Adrenal gland (tissue), 12 donors: ENCODE measurements around the gene SLC22A3. TPM values are rescaled to one million over a fixed set of nuclear protein-coding genes. Genes with fewer than 3 reads are reported as not detected.

ENCODE experiments used
- DNase-seq, 7 donors: peaks; one replicate each; pipeline ENCODE4 v3.0.0-alpha.2; 2019 to 2020
- H3K27ac ChIP-seq, 5 donors: fragments of 200-600 bp; sonication (generic) in 4 of 5; 1 replicate in 3 of 5; 2 replicates in 2 of 5; pipeline versions ENCODE4 v1.5.1 to v1.8.0; 2016 to 2020; ENCODE audit warnings: mild to moderate bottlenecking in 1 of 5
- H3K27me3 ChIP-seq: fragments of 200-600 bp; 2 replicates; pipeline ENCODE4 v1.8.0; 2021
- H3K36me3 ChIP-seq, 2 donors: fragments of 200-600 bp; replicated peaks in 1 of 2; 1 replicate in 1 of 2; 2 replicates in 1 of 2; pipeline versions ENCODE4 v1.5.1 to v1.8.0; 2018 to 2022
- H3K4me1 ChIP-seq, 2 donors: fragments of 200-600 bp; replicated peaks in 1 of 2; 1 replicate in 1 of 2; 2 replicates in 1 of 2; pipeline versions ENCODE4 v1.5.1 to v1.8.0; 2018 to 2021
- H3K4me3 ChIP-seq, 4 donors: fragments of 200-600 bp; sonication (generic) in 3 of 4; one replicate each; pipeline ENCODE4 v1.5.1; 2016 to 2018
- H3K9me3 ChIP-seq, 3 donors: fragments of 200-600 bp; sonication (generic) in 1 of 3; replicated peaks in 1 of 3; 1 replicate in 2 of 3; 2 replicates in 1 of 3; pipeline versions ENCODE4 v1.5.1 to v1.8.0; 2016 to 2021
- CTCF ChIP-seq, 6 experiments: fragments of 450-650 bp in 4 of 6; fragments of 200-600 bp in 2 of 6; sonication (generic) in 1 of 6; IDR thresholded peaks; 1 replicate in 5 of 6; 2 replicates in 1 of 6; pipeline versions ENCODE4 v1.5.1 to v1.8.0; 2016 to 2021; ENCODE audit warnings: antibody characterized with exemption in 6 of 6, mild to moderate bottlenecking in 2 of 6, moderate library complexity in 1 of 6
- POLR2A ChIP-seq, 2 donors: fragments of 450-650 bp; IDR thresholded peaks; one replicate each; pipeline ENCODE4 v1.6.1; 2017; ENCODE audit warnings: antibody characterized with exemption in 2 of 2, mild to moderate bottlenecking in 2 of 2, moderate library complexity in 1 of 2
- WGBS, 4 donors: extraction: QIAGEN DNeasy Blood & Tissue Kit in 2 of 4; methylation state at CpG; one replicate each; pipeline versions ENCODE4 v1.1.5 to v1.1.7; 2013 to 2017; 5-methylcytosine and 5-hydroxymethylcytosine counted together
- intact Hi-C, 2 donors: fragments of 100-400 bp; cut with DNase I; formaldehyde crosslinking; loops; one replicate each; pipeline versions ENCODE4 v1.14.1 to v1.15.0; 2022 to 2023
- polyA plus RNA-seq, 3 donors: library from polyadenylated mRNA; stranded (reverse); fragments of 200-250 nt in 2 of 3; fragments of 350-450 nt in 1 of 3; fragmentation: Illumina TruSeq in 1 of 3; extraction: RNeasy Lipid Tissue Mini Kit (QIAGEN cat#74804) in 1 of 3; gene quantifications; one replicate each; pipeline ENCODE4 v1.2.3, GENCODE V29; 2013 to 2014
- total RNA-seq, 9 donors: library from RNA; depleted of rRNA in 4 of 9; stranded (reverse); fragments of >200 nt in 4 of 9; fragments of 120-200 nt in 1 of 9; fragmentation: NEBNext Ultra II Directional in 1 of 9; extraction: Animal tissue kit (Norgen Biotek cat#: 25700) in 1 of 9; gene quantifications; one replicate each; pipeline versions ENCODE4 v1.1.0 to v1.2.4, GENCODE V29; 2013 to 2023
- donor health status: healthy with polysubstance abuse.
- donor health status: Bipolar disorder and iron deficiency.
- donor health status: DM: yes; HTN: yes; CAD: no.
- donor health status: DM: no; HTN: no; CAD: no.
- donor health status: DM: no; HTN: no; CAD: no.
- donor health status: DM: yes; HTN: yes; CAD: no.

SLC22A3 gene
- total and polyA plus RNA-seq, 12 donors: 7.2 to 51.9 (median 31.2) TPM

GRCh38 chr6:160420253-160420968 lies 72.2 kb downstream of the SLC22A3 start:
- intact Hi-C loops: no loop called here
- Histone ChIP-seq H3K4me1 (peaks cover 9 to 17% of the 10 kb centered on the region in 2 donors), H3K36me3 (no peaks in the 10 kb centered on the region), H3K4me3 (no peak overlapping the region), H3K9me3 (no peaks in the 10 kb centered on the region), H3K27ac (peak overlapping the region in 3 of 5 donors; percentile 55 to 84 (median 64)), H3K27me3 (no peaks in the 10 kb centered on the region)
- TF ChIP-seq CTCF (IDR thresholded peaks at IDR 0.05): no peak
- no peak for TF ChIP-seq POLR2A (IDR thresholded peaks at IDR 0.05)
- DNase-seq: no peak
- WGBS, 4 donors: 87 to 95% (median 95%) methylated on average over 7 to 9 of the region's 9 CpGs

GRCh38 chr6:160420969-160421556 lies 72.9 kb downstream of the SLC22A3 start:
- TF ChIP-seq POLR2A (IDR thresholded peaks at IDR 0.05) (no peak), CTCF (IDR thresholded peaks at IDR 0.05) (no peak)
- Histone ChIP-seq H3K36me3 (no peaks in the 10 kb centered on the region), H3K4me1 (peaks cover 9 to 17% of the 10 kb centered on the region in 2 donors), H3K27ac (peak overlapping the region in 4 of 5 donors; percentile 55 to 84 (median 68)), H3K9me3 (no peaks in the 10 kb centered on the region), H3K27me3 (no peaks in the 10 kb centered on the region), H3K4me3 (no peak overlapping the region)
- WGBS, 4 donors: 54 to 71% (median 60%) methylated on average over 7 of the region's 7 CpGs
- intact Hi-C loops: no loop called here
- DNase-seq: peak; percentile 49 to 84 (median 63)

- Histone ChIP-seq H3K9me3 (no peaks in the 10 kb centered on the region), H3K27ac (peak overlapping the region in 4 of 5 donors; percentile 55 to 84 (median 68)), H3K27me3 (no peaks in the 10 kb centered on the region), H3K4me3 (no peak overlapping the region), H3K4me1 (peaks cover 10 to 20% of the 10 kb centered on the region in 2 donors), H3K36me3 (no peaks in the 10 kb centered on the region)
- DNase-seq: peak; percentile 80 to 90 (median 84)
- intact Hi-C loops: no loop called here
- WGBS, 4 donors: 40 to 45% (median 43%) methylated on average over 5 of the region's 5 CpGs
- peak in 1 of 2 donors; percentile 56 for TF ChIP-seq POLR2A (IDR thresholded peaks at IDR 0.05)
- no peak for TF ChIP-seq CTCF (IDR thresholded peaks at IDR 0.05)
These were observed 73.7 kb downstream of the SLC22A3 start for GRCh38 chr6:160421854-160422253.

GRCh38 chr6:160424256-160424655 lies 76.1 kb downstream of the SLC22A3 start:
- intact Hi-C loops: no loop called here
- Histone ChIP-seq H3K4me3 (no peak overlapping the region), H3K27me3 (no peaks in the 10 kb centered on the region), H3K27ac (no peak overlapping the region), H3K4me1 (peaks cover 25 to 38% of the 10 kb centered on the region in 2 donors), H3K9me3 (no peaks in the 10 kb centered on the region), H3K36me3 (no peaks in the 10 kb centered on the region)
- no peak for DNase-seq
- TF ChIP-seq CTCF (IDR thresholded peaks at IDR 0.05) (no peak), POLR2A (IDR thresholded peaks at IDR 0.05) (no peak)
